Measurements from ENCODE around the gene CBFA2T3.
"Not testable (repeated sequence)": the region's sequence is repeated elsewhere in the genome, so short reads cannot be mapped to it uniquely, and the experiment has no call there.

The CBFA2T3 gene

GRCh38 chr16:88919936-88920335 is 57.1 kb downstream of the CBFA2T3 start:
- H3K4me1 ChIP-seq (ENCODE audit: control insufficient read depth in 1 of 2, insufficient read depth in 2 of 2, low read length in 2 of 2): peaks cover 0 to 22% of the 10 kb centered on the region in 2 donors
- no peak overlapping the region for H3K27ac ChIP-seq (ENCODE audit: low read length)
- no peaks in the 10 kb centered on the region for H3K9me3 ChIP-seq (ENCODE audit: control insufficient read depth in 1 of 2, low read length in 2 of 2)
- no peaks in the 10 kb centered on the region for H3K27me3 ChIP-seq (ENCODE audit: low read depth, low read length)
- no peaks in the 10 kb centered on the region for H3K36me3 ChIP-seq (ENCODE audit: control insufficient read depth in 1 of 2, insufficient read depth in 2 of 2, low read length in 2 of 2)
- H3K4me3 ChIP-seq (ENCODE audit: low read depth in 1 of 2, low read length in 2 of 2): no peak overlapping the region

DNA sequence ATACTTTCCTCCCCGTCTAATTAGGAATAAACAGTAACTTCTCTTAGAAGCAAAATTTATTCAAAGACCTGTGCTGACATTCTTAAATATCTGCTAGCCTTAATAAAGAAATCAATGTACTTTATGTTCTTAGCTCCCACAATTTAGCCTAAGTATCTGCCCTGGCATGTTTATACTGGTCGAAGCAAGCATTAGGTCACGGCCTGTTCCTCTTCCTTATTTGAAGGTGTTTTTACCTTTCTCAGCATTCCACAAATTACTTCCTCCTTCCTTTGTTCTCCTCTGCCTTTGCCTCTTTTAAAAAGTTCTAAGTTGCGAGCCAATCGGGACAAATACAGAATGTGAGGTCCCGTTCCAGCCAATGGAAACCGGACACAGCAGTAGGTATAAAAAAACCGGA is 58.1 kb downstream of the CBFA2T3 start:
- not testable (repeated sequence) for H3K27ac ChIP-seq (ENCODE audit: low read length); H3K9me3 ChIP-seq (ENCODE audit: control insufficient read depth in 1 of 2, low read length in 2 of 2); H3K27me3 ChIP-seq (ENCODE audit: low read depth, low read length); H3K36me3 ChIP-seq (ENCODE audit: control insufficient read depth in 1 of 2, insufficient read depth in 2 of 2, low read length in 2 of 2); H3K4me3 ChIP-seq (ENCODE audit: low read depth in 1 of 2, low read length in 2 of 2)
- H3K4me1 ChIP-seq (ENCODE audit: control insufficient read depth in 1 of 2, insufficient read depth in 2 of 2, low read length in 2 of 2): peaks cover 0 to 22% of the 10 kb centered on the region in 2 donors

GRCh38 chr16:88917915-88918627 is 58.9 kb downstream of the CBFA2T3 start:
- Histone ChIP-seq H3K36me3 (ENCODE audit: control insufficient read depth in 1 of 2, insufficient read depth in 2 of 2, low read length in 2 of 2) (no peaks in the 10 kb centered on the region), H3K9me3 (ENCODE audit: control insufficient read depth in 1 of 2, low read length in 2 of 2) (no peaks in the 10 kb centered on the region), H3K4me3 (ENCODE audit: low read depth in 1 of 2, low read length in 2 of 2) (no peak overlapping the region), H3K27ac (ENCODE audit: low read length) (no peak overlapping the region), H3K27me3 (ENCODE audit: low read depth, low read length) (no peaks in the 10 kb centered on the region), H3K4me1 (ENCODE audit: control insufficient read depth in 1 of 2, insufficient read depth in 2 of 2, low read length in 2 of 2) (peaks cover 0 to 22% of the 10 kb centered on the region in 2 donors)

DNA sequence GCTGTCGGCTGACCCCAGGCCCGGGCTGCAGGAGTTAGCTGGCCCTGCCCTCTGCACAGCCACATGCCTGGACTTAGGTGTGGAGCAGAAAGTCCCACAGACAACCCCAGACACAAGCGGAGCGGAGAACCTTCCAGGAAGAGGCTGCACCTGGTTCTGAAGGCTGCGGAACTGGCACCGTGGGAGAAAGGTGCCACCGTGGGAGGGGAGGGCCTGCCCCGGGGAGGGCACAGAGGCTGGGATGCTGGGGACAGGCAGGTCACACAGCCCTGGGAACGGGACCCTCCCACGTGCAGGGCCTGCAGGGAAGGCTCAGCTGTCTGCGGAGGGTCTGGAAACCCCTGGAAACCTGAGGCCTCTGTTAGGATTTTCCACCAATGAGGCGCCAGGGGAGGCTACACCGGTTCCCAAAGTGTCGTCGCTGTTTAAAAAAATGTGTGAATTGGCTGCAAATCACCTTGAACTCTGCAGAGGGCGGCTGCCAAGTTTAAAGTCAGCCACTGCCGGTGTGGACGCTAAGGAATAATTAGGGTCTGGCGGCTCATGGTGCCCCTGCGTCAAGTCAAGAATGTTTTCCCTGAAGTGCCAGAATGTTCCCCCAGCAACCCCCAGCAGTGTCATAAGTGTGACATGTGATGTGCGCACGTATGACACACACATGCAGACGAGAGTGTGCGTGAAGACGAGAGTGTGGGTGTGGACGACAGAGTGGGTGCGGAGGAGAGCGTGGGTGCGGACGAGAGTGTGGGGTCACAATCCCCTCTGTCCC is 59.7 kb downstream of the CBFA2T3 start:
- H3K4me3 ChIP-seq (ENCODE audit: low read depth in 1 of 2, low read length in 2 of 2): no peak overlapping the region
- no peaks in the 10 kb centered on the region for H3K36me3 ChIP-seq (ENCODE audit: control insufficient read depth in 1 of 2, insufficient read depth in 2 of 2, low read length in 2 of 2)
- H3K9me3 ChIP-seq (ENCODE audit: control insufficient read depth in 1 of 2, low read length in 2 of 2): no peaks in the 10 kb centered on the region
- peaks cover 0 to 20% of the 10 kb centered on the region in 2 donors for H3K4me1 ChIP-seq (ENCODE audit: control insufficient read depth in 1 of 2, insufficient read depth in 2 of 2, low read length in 2 of 2)
- H3K27ac ChIP-seq (ENCODE audit: low read length): no peak overlapping the region
- no peaks in the 10 kb centered on the region for H3K27me3 ChIP-seq (ENCODE audit: low read depth, low read length)

DNA sequence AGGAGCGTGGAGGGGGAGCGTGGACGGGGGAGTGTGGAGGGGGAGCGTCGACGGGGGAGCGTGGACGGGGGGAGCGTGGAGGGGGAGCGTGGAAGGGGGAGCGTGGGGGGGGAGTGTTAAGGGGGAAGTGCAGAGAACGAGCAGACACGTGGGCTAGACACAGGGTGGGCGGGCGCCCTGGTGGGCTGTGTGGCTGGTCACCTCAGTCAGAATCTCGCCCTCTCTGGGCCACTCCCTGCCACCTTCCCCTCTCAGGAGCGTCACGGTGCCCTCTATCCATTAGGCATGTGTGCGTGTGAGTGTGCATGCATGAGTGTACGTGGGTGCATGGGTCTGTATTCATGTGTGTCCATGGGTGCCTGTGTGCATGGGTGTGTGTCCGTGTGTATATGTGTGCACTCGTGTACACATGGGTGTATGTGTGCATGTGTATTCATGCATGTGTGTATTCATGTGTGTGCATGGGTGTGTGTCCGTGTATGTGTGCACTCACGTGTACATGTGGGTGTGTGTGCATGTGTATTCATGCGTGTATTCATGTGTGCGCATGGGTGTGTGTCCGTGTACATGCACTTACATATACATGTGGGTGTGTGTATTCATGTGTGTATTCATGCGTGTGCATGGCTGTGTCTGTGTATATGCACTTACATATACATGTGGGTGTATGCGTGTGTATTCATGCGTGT is 61.2 kb downstream of the CBFA2T3 start:
- peaks cover 0 to 4% of the 10 kb centered on the region in 2 donors for H3K4me1 ChIP-seq (ENCODE audit: control insufficient read depth in 1 of 2, insufficient read depth in 2 of 2, low read length in 2 of 2)
- H3K27ac ChIP-seq (ENCODE audit: low read length): no peak overlapping the region
- H3K9me3 ChIP-seq (ENCODE audit: control insufficient read depth in 1 of 2, low read length in 2 of 2): no peaks in the 10 kb centered on the region
- no peaks in the 10 kb centered on the region for H3K36me3 ChIP-seq (ENCODE audit: control insufficient read depth in 1 of 2, insufficient read depth in 2 of 2, low read length in 2 of 2)
- no peak overlapping the region for H3K4me3 ChIP-seq (ENCODE audit: low read depth in 1 of 2, low read length in 2 of 2)
- no peaks in the 10 kb centered on the region for H3K27me3 ChIP-seq (ENCODE audit: low read depth, low read length)

GRCh38 chr16:88914750-88915368 is 62.1 kb downstream of the CBFA2T3 start:
- H3K9me3 ChIP-seq (ENCODE audit: control insufficient read depth in 1 of 2, low read length in 2 of 2): no peaks in the 10 kb centered on the region
- H3K36me3 ChIP-seq (ENCODE audit: control insufficient read depth in 1 of 2, insufficient read depth in 2 of 2, low read length in 2 of 2): no peaks in the 10 kb centered on the region
- no peaks in the 10 kb centered on the region for H3K4me1 ChIP-seq (ENCODE audit: control insufficient read depth in 1 of 2, insufficient read depth in 2 of 2, low read length in 2 of 2)
- H3K27me3 ChIP-seq (ENCODE audit: low read depth, low read length): no peaks in the 10 kb centered on the region
- H3K27ac ChIP-seq (ENCODE audit: low read length): no peak overlapping the region
- no peak overlapping the region for H3K4me3 ChIP-seq (ENCODE audit: low read depth in 1 of 2, low read length in 2 of 2)

- Histone ChIP-seq H3K9me3 (ENCODE audit: control insufficient read depth in 1 of 2, low read length in 2 of 2) (no peaks in the 10 kb centered on the region), H3K4me3 (ENCODE audit: low read depth in 1 of 2, low read length in 2 of 2) (no peak overlapping the region), H3K27ac (ENCODE audit: low read length) (no peak overlapping the region), H3K27me3 (ENCODE audit: low read depth, low read length) (no peaks in the 10 kb centered on the region), H3K4me1 (ENCODE audit: control insufficient read depth in 1 of 2, insufficient read depth in 2 of 2, low read length in 2 of 2) (no peaks in the 10 kb centered on the region), H3K36me3 (ENCODE audit: control insufficient read depth in 1 of 2, insufficient read depth in 2 of 2, low read length in 2 of 2) (no peaks in the 10 kb centered on the region)
These were observed 63.1 kb downstream of the CBFA2T3 start for GRCh38 chr16:88913870-88914269.

- Histone ChIP-seq H3K9me3 (ENCODE audit: control insufficient read depth in 1 of 2, low read length in 2 of 2) (no peaks in the 10 kb centered on the region), H3K27me3 (ENCODE audit: low read depth, low read length) (no peaks in the 10 kb centered on the region), H3K4me3 (ENCODE audit: low read depth in 1 of 2, low read length in 2 of 2) (no peak overlapping the region), H3K27ac (ENCODE audit: low read length) (no peak overlapping the region), H3K36me3 (ENCODE audit: control insufficient read depth in 1 of 2, insufficient read depth in 2 of 2, low read length in 2 of 2) (no peaks in the 10 kb centered on the region), H3K4me1 (ENCODE audit: control insufficient read depth in 1 of 2, insufficient read depth in 2 of 2, low read length in 2 of 2) (no peaks in the 10 kb centered on the region)
These were observed 63.9 kb downstream of the CBFA2T3 start for GRCh38 chr16:88913001-88913612.

DNA sequence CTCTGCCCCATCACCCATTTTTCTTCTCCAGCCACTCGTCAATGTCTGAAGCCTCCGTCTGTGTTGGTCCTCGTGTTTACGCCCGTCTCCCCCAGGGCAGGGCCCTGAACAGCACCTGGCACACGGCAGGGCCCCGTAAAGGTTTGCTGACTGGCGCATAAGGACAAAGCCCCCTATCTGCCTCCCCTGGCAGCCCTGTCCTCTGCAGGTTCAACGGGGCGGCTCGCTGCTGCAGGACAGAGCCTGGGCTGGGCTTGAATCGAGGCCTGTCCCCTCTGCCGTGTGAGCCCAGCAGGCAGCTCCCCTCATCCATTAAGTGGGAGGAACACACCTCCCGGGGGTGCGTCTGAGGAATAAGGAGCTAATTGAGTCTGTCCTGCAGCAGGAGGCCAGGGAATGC is 64.5 kb downstream of the CBFA2T3 start:
- H3K27me3 ChIP-seq (ENCODE audit: low read depth, low read length): no peaks in the 10 kb centered on the region
- no peaks in the 10 kb centered on the region for H3K9me3 ChIP-seq (ENCODE audit: control insufficient read depth in 1 of 2, low read length in 2 of 2)
- no peak overlapping the region for H3K27ac ChIP-seq (ENCODE audit: low read length)
- no peaks in the 10 kb centered on the region for H3K36me3 ChIP-seq (ENCODE audit: control insufficient read depth in 1 of 2, insufficient read depth in 2 of 2, low read length in 2 of 2)
- no peaks in the 10 kb centered on the region for H3K4me1 ChIP-seq (ENCODE audit: control insufficient read depth in 1 of 2, insufficient read depth in 2 of 2, low read length in 2 of 2)
- H3K4me3 ChIP-seq (ENCODE audit: low read depth in 1 of 2, low read length in 2 of 2): no peak overlapping the region

- Histone ChIP-seq H3K27me3 (ENCODE audit: low read depth, low read length) (no peaks in the 10 kb centered on the region), H3K4me1 (ENCODE audit: control insufficient read depth in 1 of 2, insufficient read depth in 2 of 2, low read length in 2 of 2) (no peaks in the 10 kb centered on the region), H3K36me3 (ENCODE audit: control insufficient read depth in 1 of 2, insufficient read depth in 2 of 2, low read length in 2 of 2) (no peaks in the 10 kb centered on the region), H3K9me3 (ENCODE audit: control insufficient read depth in 1 of 2, low read length in 2 of 2) (no peaks in the 10 kb centered on the region), H3K27ac (ENCODE audit: low read length) (no peak overlapping the region), H3K4me3 (ENCODE audit: low read depth in 1 of 2, low read length in 2 of 2) (no peak overlapping the region)
These were observed 65.1 kb downstream of the CBFA2T3 start for GRCh38 chr16:88911946-88912310.

Data from muscle layer of duodenum (tissue), 2 donors.